ENCODE measurements around the gene P2RY12.

P2RY12 gene

GRCh38 chr3:151305060-151305774, 79.3 kb downstream of the P2RY12 start:
- peak; percentile 31 for DNase-seq

GRCh38 chr3:151303751-151304150, 80.8 kb downstream of the P2RY12 start:
- DNase-seq: no peak

GRCh38 chr3:151301787-151302186, 82.8 kb downstream of the P2RY12 start:
- no peak for DNase-seq

- DNase-seq: no peak
Observed at GRCh38 chr3:151300539-151300938, 84.0 kb downstream of the P2RY12 start.

GRCh38 chr3:151299006-151299405, 85.5 kb downstream of the P2RY12 start:
- no peak for DNase-seq

GRCh38 chr3:151297429-151297828, 87.1 kb downstream of the P2RY12 start:
- DNase-seq: no peak

GRCh38 chr3:151296226-151296625, 88.3 kb downstream of the P2RY12 start:
- no peak for DNase-seq

- DNase-seq: no peak
Observed at GRCh38 chr3:151293127-151293526, 91.4 kb downstream of the P2RY12 start.

- DNase-seq: no peak
Observed at GRCh38 chr3:151290673-151291072, 93.9 kb downstream of the P2RY12 start.

GRCh38 chr3:151289445-151289844, 95.1 kb downstream of the P2RY12 start:
- no peak for DNase-seq

All from stimulated activated CD4-positive, alpha-beta T cell treated with anti-CD3 and anti-CD28 coated beads, Interleukin-1b, Interleukin-23, amount 100 ng/mL, for 48 hours (primary cell).